SU-DHL-6 (cell line): ENCODE measurements around the gene MYLK3.

ENCODE experiments used
- H2AFZ ChIP-seq: fragments of 200-600 bp; sonication (generic); 2 replicates; pipeline ENCODE4 v1.6.1; 2014; ENCODE audit warnings: low read depth, mild to moderate bottlenecking, moderate library complexity, mixed read lengths, antibody characterized with exemption, low read length; ENCODE audit not compliant: severe bottlenecking
- H3F3A ChIP-seq: fragments of 200-600 bp; shearing (Covaris generic); 2 replicates; pipeline ENCODE4 v1.6.0; 2016; ENCODE audit warnings: antibody characterized with exemption, mild to moderate bottlenecking; ENCODE audit not compliant: insufficient read depth
- H3K27ac ChIP-seq: fragments of 200-600 bp; sonication (generic); 2 replicates; pipeline ENCODE4 v1.5.1; 2016; ENCODE audit warnings: low read depth, mild to moderate bottlenecking, low read length, moderate library complexity, mixed read lengths
- H3K27me3 ChIP-seq: fragments of 200-600 bp; sonication (generic), shearing (Covaris generic); 2 replicates; pipeline ENCODE4 v1.6.0; 2014; ENCODE audit warnings: mild to moderate bottlenecking, low read length
- H3K36me3 ChIP-seq: fragments of 200-600 bp; sonication (generic); 2 replicates; pipeline ENCODE4 v1.6.1; 2014; ENCODE audit warnings: mild to moderate bottlenecking, low read length, mixed read lengths
- H3K4me2 ChIP-seq: fragments of 300-600, 200-600 bp; shearing (Covaris generic), sonication (generic); 2 replicates; pipeline ENCODE4 v1.6.0; 2014; ENCODE audit warnings: low read length, low read depth, mild to moderate bottlenecking; ENCODE audit not compliant: poor library complexity, severe bottlenecking
- H3K4me3 ChIP-seq: fragments of 200-600 bp; sonication (generic); 2 replicates; pipeline ENCODE4 v1.5.1; 2014; ENCODE audit warnings: antibody characterized with exemption, low read length, mild to moderate bottlenecking, mixed read lengths; ENCODE audit not compliant: insufficient read depth, poor library complexity, severe bottlenecking
- H3K79me2 ChIP-seq: fragments of 200-600 bp; sonication (generic); 2 replicates; pipeline ENCODE4 v1.6.1; 2014; ENCODE audit warnings: mild to moderate bottlenecking, low read length, moderate library complexity; ENCODE audit not compliant: insufficient read depth
- H3K9ac ChIP-seq: fragments of 200-600 bp; sonication (generic); 2 replicates; pipeline ENCODE4 v1.7.0; 2014; ENCODE audit warnings: mild to moderate bottlenecking, low read length
- H3K9me2 ChIP-seq: fragments of 200-600 bp; sonication (generic); replicated peaks from 2 replicates; pipeline ENCODE4 v1.6.1; 2014; ENCODE audit warnings: low read length; ENCODE audit not compliant: insufficient read depth
- H3K9me3 ChIP-seq: fragments of 200-600 bp; sonication (generic); 2 replicates; pipeline ENCODE4 v1.6.1; 2014; ENCODE audit warnings: low read length, mixed read lengths; ENCODE audit not compliant: insufficient read depth
- H4K20me1 ChIP-seq: fragments of 200-600 bp; sonication (generic); 2 replicates; pipeline ENCODE4 v1.6.1; 2014; ENCODE audit warnings: low read depth, mild to moderate bottlenecking, antibody characterized with exemption, low read length, moderate library complexity, mixed read lengths
- CTCF ChIP-seq: fragments of 200-600 bp; sonication (generic); IDR thresholded peaks from one replicate; pipeline ENCODE4 v1.5.1; 2017; ENCODE audit warnings: antibody characterized with exemption, mild to moderate bottlenecking, low read length, moderate library complexity; ENCODE audit not compliant: insufficient read depth, poor library complexity, severe bottlenecking
- EZH2phosphoT487 ChIP-seq: fragments of 200-600 bp; sonication (generic), shearing (Covaris generic); conservative IDR thresholded peaks from 2 replicates; pipeline ENCODE4 v1.6.1; 2018; ENCODE audit warnings: mild to moderate bottlenecking, antibody characterized with exemption, low read length, moderate library complexity, mixed read lengths

MYLK3 gene

GRCh38 chr16:46745617-46746016, 2.5 kb downstream of the MYLK3 start:
- Histone ChIP-seq H4K20me1 (no peaks in the 10 kb centered on the region), H3K27ac (no peak overlapping the region), H2AFZ (no peak overlapping the region), H3F3A (no peaks in the 10 kb centered on the region), H3K36me3 (no peaks in the 10 kb centered on the region), H3K4me2 (no peak overlapping the region), H3K79me2 (no peaks in the 10 kb centered on the region), H3K9ac (no peak overlapping the region), H3K9me2 (no peaks in the 10 kb centered on the region), H3K27me3 (no peaks in the 10 kb centered on the region), H3K4me3 (no peak overlapping the region), H3K9me3 (no peaks in the 10 kb centered on the region)
- TF ChIP-seq EZH2phosphoT487 (no peak), CTCF (no peak)

- peak overlapping the region; percentile 16; the same call in 1 of the 2 replicates for H3K9ac ChIP-seq
- no peak for TF ChIP-seq CTCF
- no peak for TF ChIP-seq EZH2phosphoT487
These were observed 4.9 kb downstream of the MYLK3 start for GRCh38 chr16:46743232-46743719.

GRCh38 chr16:46739934-46740333, 8.2 kb downstream of the MYLK3 start:
- Histone ChIP-seq H3K9ac (no peak overlapping the region), H3K9me2 (no peaks in the 10 kb centered on the region), H3F3A (peaks cover 4% of the 10 kb centered on the region; the same call in 1 of the 2 replicates), H3K9me3 (no peaks in the 10 kb centered on the region), H3K4me3 (no peak overlapping the region), H3K36me3 (no peaks in the 10 kb centered on the region), H3K4me2 (no peak overlapping the region), H3K27ac (no peak overlapping the region), H3K79me2 (no peaks in the 10 kb centered on the region), H2AFZ (no peak overlapping the region), H3K27me3 (no peaks in the 10 kb centered on the region), H4K20me1 (no peaks in the 10 kb centered on the region)
- TF ChIP-seq CTCF (no peak), EZH2phosphoT487 (no peak)

More at GRCh38 chr16:46743232-46743719, 4.9 kb downstream of the MYLK3 start:
- no peak overlapping the region for H3K4me3 ChIP-seq
- H3K27me3 ChIP-seq = no peaks in the 10 kb centered on the region
- H3K9me3 ChIP-seq = no peaks in the 10 kb centered on the region
- no peaks in the 10 kb centered on the region for H3K79me2 ChIP-seq
- H3F3A ChIP-seq = peaks cover 4% of the 10 kb centered on the region; the same call in 1 of the 2 replicates
- H3K9me2 ChIP-seq = no peaks in the 10 kb centered on the region
- H3K36me3 ChIP-seq = no peaks in the 10 kb centered on the region
- H4K20me1 ChIP-seq = no peaks in the 10 kb centered on the region
- peak overlapping the region; percentile 37 for H3K4me2 ChIP-seq
- H2AFZ ChIP-seq = peak overlapping the region; percentile 82
- H3K27ac ChIP-seq = peak overlapping the region; percentile 33; the same call in 1 of the 2 replicates
